ENCODE results near the gene PDE12.

PDE12 gene, protein sequence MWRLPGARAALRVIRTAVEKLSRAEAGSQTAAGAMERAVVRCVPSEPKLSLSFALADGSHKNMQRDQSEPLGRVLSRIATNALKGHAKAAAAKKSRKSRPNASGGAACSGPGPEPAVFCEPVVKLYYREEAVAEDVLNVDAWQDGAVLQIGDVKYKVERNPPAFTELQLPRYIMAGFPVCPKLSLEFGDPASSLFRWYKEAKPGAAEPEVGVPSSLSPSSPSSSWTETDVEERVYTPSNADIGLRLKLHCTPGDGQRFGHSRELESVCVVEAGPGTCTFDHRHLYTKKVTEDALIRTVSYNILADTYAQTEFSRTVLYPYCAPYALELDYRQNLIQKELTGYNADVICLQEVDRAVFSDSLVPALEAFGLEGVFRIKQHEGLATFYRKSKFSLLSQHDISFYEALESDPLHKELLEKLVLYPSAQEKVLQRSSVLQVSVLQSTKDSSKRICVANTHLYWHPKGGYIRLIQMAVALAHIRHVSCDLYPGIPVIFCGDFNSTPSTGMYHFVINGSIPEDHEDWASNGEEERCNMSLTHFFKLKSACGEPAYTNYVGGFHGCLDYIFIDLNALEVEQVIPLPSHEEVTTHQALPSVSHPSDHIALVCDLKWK

DNA sequence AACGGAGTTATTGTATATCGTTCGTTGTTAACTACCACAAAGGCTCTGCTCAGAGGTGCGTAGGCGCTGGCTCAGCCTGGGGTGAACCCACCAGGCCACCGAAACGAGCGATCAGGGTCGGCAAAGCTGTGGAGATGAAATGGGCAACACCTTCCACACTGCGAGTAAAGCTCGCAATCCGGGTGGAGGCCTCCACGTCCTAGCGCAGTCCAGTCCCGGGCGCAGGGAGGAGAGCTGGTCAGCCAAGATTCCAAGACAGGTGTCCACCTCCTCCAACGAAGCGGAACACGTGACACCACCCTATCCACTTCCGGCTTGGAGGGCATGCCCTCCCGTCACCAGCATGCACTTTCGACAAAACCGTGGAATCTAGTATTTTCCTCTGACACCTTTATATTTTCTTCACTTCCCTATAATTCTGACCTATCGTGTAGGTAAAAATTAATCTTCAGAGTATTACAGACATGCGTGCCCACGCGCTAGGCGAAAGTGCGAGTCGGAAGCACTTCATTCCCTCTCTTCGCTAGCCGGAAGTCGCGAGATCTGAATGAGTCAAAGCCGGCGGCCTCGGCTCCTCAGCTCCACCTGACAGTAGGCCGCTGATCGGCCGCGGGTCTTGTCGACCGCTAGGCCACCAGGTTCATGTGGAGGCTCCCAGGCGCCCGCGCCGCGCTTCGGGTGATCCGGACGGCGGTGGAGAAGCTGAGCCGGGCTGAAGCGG lies at the start of gene PDE12:
Gene PDE12 (plus strand): TSS at position 537 of the 721 bp plus-strand sequence. CDS start 106 bp downstream, at position 643.
- DNase-seq (ENCODE audit: low read depth), result peak; percentile 73

DNA sequence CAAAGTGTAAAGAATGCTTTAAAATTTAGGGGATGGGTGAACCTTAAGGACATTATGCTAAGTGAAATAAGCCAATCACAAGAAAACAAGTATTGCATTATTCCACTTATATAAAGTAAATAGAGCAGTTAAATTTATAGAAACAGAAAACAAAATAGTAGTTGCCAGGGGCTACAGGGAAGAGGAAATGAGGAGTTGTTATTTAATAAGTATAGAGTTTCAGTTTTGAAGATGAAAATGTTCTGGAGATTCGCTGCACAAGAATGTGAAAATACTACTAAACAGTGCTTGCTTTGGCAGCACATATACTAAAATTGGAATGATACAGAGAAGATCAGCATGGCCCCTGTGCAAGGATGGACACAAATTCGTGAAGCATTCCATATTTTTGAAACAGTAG lies 43.9 kb upstream of the PDE12 start:
- no peak for DNase-seq (ENCODE audit: low read depth)

GRCh38 chr3:57518276-57518915 lies 37.7 kb upstream of the PDE12 start:
- no peak for DNase-seq (ENCODE audit: low read depth)

DNA sequence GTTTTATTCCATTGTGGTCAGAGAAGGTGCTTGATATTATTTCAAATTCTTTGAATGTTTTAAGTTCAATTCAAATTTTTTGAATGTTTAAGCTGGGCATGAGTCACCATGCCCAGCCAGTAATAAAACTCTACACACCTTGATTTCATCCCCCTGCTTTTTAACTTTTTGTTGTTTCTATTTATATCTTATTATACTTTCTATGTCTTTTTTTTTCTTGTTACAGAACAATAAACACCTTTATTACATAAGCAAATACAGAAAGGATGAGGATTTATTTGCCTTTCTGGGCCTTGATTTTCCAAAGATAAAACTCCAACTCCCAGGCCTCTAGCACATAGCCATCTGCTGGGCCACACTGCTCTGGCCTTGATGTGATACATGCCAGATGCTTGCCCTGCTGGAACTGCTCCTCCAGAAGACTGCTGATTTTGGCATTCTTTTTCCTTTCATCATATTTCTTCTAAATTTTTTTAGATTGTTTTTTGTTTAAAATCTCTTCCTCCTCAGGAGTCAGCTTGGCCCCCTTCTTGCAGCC lies 25.9 kb upstream of the PDE12 start:
- no peak for DNase-seq (ENCODE audit: low read depth)

DNA sequence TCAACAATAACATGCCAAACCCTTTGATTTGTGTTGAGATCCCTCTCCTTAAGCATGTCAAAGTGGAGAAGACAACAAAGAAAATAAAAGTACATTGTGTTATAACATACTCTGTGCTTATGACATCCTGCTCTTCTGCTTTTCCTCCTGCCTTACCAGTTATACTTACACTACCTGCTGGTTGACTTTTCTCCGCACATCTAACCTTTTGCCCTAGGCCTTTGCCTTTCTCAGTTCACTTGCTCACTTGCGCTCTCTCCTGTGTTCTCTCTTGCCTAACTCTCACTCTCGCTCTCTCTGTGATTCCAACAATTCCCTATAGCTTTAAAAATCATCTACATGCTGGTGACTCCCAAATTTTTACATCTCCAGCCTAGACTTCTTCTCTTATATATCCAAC lies 17.6 kb upstream of the PDE12 start:
- DNase-seq (ENCODE audit: low read depth), result no peak

GRCh38 chr3:57544181-57545125 lies 11.6 kb upstream of the PDE12 start, which contains the start of gene DNAH12:
Gene DNAH12 (minus strand): TSS chr3:57544344. CDS start chr3:57542870, 1,474 bp downstream.
- no peak for DNase-seq (ENCODE audit: low read depth)

DNA sequence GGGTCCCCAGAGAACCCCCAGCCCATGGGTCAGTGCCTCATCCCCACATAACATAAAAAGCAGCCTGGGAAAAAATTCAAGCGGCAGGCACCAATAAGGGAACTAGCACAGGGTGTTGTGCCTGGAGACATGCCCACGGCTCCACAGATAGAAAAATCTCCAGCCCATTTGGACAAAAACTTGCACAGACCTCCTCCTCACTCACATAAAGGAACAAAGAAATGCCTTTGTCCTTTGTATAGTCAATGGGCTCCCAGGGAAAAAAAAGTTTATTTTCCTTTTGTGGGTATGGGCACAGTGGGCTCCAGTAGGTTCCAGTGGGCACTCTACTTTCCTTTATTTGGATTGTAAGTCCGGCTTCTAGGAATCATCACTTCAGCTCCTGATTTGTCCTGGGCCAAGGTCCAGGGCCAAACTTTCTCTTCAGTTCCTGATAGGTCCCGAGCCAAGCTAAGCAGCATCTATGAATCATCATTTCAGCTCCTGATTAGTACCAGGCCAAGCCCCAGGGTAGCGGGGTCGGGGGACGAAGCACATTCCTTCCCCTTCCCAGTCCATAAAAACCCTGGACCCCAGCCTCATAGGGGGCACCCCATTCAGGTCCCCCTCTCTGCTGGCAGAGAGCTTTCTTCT lies 10.3 kb upstream of the PDE12 start:
- no peak for DNase-seq (ENCODE audit: low read depth)

GRCh38 chr3:57546616-57547015 lies 9.5 kb upstream of the PDE12 start:
- DNase-seq (ENCODE audit: low read depth), result no peak

- no peak for DNase-seq (ENCODE audit: low read depth)
These were observed 768 bp upstream of the PDE12 start for GRCh38 chr3:57555306-57555705.

DNA sequence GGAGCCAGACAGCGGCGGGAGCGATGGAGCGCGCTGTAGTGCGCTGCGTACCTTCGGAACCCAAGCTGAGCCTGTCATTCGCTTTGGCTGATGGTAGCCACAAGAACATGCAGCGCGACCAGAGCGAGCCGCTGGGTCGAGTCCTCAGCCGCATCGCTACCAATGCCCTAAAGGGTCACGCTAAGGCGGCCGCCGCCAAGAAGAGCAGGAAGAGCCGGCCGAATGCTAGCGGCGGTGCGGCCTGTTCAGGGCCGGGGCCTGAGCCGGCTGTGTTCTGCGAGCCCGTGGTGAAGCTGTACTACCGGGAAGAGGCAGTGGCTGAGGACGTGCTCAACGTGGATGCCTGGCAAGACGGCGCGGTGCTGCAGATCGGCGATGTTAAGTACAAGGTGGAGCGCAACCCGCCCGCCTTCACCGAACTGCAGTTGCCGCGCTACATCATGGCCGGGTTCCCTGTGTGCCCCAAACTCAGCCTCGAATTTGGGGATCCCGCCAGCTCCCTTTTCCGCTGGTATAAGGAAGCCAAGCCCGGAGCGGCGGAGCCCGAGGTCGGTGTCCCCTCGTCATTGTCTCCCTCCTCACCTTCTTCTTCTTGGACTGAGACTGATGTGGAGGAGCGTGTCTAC lies 498 bp downstream of the PDE12 start:
- no peak for DNase-seq (ENCODE audit: low read depth)

DNA sequence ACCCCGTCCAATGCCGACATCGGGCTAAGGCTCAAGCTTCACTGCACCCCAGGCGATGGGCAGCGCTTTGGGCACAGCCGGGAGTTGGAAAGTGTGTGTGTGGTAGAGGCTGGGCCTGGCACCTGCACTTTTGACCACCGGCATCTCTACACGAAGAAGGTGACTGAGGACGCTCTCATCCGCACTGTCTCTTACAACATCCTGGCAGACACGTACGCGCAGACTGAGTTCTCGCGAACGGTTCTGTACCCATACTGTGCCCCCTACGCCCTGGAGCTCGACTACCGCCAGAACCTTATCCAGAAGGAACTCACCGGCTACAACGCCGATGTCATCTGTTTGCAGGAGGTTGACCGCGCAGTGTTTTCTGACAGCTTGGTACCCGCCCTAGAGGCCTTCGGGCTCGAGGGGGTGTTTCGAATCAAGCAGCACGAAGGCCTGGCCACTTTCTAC lies 1.0 kb downstream of the PDE12 start:
- DNase-seq (ENCODE audit: low read depth), result no peak

DNA sequence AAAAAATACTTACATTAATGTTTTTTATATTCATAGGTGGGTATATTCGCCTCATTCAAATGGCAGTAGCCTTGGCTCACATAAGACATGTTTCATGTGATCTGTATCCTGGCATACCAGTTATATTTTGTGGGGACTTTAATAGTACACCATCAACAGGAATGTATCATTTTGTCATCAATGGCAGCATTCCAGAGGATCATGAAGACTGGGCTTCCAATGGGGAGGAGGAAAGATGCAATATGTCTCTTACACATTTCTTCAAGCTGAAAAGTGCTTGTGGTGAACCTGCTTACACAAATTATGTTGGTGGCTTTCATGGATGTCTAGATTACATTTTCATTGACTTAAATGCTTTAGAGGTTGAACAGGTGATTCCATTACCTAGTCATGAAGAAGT lies 3.5 kb downstream of the PDE12 start:
- DNase-seq (ENCODE audit: low read depth), result no peak

- no peak for DNase-seq (ENCODE audit: low read depth)
These were observed 13.9 kb downstream of the PDE12 start for GRCh38 chr3:57569859-57570450.

DNA sequence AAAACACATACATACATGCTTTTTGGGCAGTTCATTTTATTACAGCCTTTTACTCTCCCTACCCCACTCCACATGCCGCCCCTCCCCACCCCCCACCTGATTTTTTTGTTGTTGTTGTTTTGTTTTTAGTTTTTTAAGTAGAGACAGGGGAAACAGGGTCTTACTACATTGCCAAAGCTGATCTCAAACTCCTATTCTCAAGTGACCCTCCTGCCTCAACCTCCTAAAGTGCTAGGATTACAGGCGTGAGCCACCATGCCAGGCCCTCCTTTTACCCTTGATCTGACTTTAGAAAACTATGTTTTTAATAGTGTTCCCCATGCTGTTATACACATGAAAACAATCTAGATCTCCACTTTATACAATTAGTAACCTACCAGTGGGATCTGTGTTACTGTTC lies 14.8 kb downstream of the PDE12 start:
- no peak for DNase-seq (ENCODE audit: low read depth)

DNA sequence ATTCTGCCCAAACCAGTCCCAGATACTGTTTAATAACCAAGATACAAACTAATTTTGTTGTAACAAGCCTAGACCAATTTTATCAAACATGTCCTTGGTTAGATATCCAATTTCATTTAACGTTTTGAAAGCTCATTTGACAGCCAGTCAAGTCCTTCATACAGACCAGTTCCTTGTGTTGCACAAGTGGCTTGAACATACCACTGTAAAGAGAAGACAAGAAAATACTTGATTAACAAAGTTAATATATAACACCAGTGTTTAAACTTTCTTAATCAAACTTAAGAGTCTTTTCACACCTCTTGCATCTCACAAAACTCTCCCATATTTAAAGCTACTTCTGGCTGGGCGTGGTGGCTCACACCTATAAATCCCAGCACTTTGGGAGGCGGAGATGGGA lies 16.0 kb downstream of the PDE12 start:
- no peak for DNase-seq (ENCODE audit: low read depth)

- no peak for DNase-seq (ENCODE audit: low read depth)
These were observed 20.0 kb downstream of the PDE12 start for GRCh38 chr3:57575966-57576626.

GRCh38 chr3:57577801-57578200 lies 21.7 kb downstream of the PDE12 start:
- no peak for DNase-seq (ENCODE audit: low read depth)

- DNase-seq (ENCODE audit: low read depth), result no peak
These were observed 26.5 kb downstream of the PDE12 start for GRCh38 chr3:57582474-57583168.
